Measurements from ENCODE around the gene FOXP1. TPM values are rescaled to one million over a fixed set of nuclear protein-coding genes. Genes with fewer than 3 reads are reported as not detected.

FOXP1 gene
- total RNA-seq, 1 experiment from 2014 or later = 58.4 TPM

DNA sequence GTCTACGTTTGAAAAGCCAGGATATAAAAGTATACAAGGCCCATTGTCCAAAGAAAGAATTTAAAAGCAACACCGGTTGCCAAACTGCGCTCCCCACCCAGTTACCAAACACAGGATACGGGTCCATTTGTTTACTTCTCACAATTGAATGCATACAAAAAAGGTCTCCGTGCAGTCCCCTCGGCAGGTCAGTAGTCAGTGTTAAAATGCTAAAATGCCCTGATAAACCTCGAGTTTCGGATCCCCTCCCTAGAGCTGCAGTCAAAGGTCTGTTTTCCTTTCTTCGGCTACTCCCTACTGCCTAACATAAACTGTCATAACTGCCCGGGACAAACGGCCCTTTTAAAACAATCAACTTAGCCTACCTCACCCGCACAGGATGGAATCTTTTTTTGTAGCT, 534.6 kb downstream of the FOXP1 start:
- Histone ChIP-seq H3K36me3 (ENCODE audit: insufficient read depth, low read length, poor library complexity, severe bottlenecking) (peaks cover 12% of the 10 kb centered on the region), H3K4me3 (ENCODE audit: low read depth, low read length, poor library complexity, severe bottlenecking) (no peak overlapping the region), H3K27me3 (replicated peaks; ENCODE audit: insufficient read depth, low read depth, low read length, poor library complexity) (no peaks in the 10 kb centered on the region), H3K4me1 (ENCODE audit: insufficient read depth, low read length, poor library complexity, severe bottlenecking) (peaks cover 41% of the 10 kb centered on the region), H3K27ac (ENCODE audit: low read depth, low read length, poor library complexity, severe bottlenecking) (no peak overlapping the region), H3K9me3 (ENCODE audit: low read depth, low read length, poor library complexity, severe bottlenecking) (no peaks in the 10 kb centered on the region)
- BruUV-seq (replicated peaks) = no TSS peak
- no peak for DNase-seq (ENCODE audit: low spot score)
- ChIA-PET CTCF (no interaction called here), POLR2A (ENCODE audit: low non-redundant PET) (no interaction called here)
- intact Hi-C loops (cut with micrococcal nuclease; ENCODE audit: unreplicated experiment) = no loop called here
- TF ChIP-seq, protein P1, sequence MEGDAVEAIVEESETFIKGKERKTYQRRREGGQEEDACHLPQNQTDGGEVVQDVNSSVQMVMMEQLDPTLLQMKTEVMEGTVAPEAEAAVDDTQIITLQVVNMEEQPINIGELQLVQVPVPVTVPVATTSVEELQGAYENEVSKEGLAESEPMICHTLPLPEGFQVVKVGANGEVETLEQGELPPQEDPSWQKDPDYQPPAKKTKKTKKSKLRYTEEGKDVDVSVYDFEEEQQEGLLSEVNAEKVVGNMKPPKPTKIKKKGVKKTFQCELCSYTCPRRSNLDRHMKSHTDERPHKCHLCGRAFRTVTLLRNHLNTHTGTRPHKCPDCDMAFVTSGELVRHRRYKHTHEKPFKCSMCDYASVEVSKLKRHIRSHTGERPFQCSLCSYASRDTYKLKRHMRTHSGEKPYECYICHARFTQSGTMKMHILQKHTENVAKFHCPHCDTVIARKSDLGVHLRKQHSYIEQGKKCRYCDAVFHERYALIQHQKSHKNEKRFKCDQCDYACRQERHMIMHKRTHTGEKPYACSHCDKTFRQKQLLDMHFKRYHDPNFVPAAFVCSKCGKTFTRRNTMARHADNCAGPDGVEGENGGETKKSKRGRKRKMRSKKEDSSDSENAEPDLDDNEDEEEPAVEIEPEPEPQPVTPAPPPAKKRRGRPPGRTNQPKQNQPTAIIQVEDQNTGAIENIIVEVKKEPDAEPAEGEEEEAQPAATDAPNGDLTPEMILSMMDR (conservative IDR thresholded peaks at IDR 0.05; ENCODE audit: low read depth, low read length) = no peak
- TF ChIP-seq EZH2 (IDR thresholded peaks at IDR 0.05; ENCODE audit: borderline replicate concordance, low read depth, low read length, poor library complexity, severe bottlenecking) = no peak

DNA sequence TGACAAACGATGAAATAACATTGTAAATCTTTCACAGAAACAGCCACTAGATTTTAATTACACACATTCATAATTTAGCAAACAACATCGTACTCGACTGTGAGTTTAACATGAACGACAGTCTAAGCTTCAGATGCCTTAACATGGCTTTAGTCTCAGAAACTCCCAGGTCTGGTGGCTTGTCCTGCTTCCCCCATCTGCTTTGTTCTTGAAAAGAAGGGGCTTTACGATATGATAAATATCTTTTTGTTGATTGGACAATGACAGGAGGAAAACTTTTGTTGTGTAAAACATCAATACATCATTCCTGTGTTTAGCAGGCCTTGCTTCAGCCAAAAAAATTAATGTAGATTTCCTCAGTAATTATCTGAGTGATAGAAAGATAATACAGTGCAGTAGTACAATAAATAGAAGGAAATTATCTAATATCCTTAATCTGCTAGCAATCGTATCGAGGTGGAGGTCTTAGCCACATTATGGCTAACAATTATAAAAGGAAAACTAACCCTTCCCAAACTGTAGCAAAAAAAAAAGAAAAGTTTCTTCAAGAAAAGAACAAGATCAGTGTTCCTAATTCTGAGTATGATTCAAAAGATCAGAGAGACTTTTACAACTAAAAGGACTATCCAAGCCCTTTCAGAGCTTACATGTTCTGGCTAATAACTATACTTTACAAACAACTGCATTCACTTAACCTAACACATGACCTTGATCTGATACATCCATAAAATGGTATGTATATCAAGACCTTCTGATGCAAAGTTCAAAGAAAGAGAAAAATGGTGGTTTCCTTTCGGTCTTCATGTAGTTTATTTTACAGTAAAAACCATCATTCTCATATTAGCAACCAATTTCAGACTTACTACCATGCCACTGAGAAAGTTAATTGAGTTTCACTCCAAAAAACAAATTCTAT, 535.7 kb downstream of the FOXP1 start:
- Histone ChIP-seq H3K36me3 (ENCODE audit: insufficient read depth, low read length, poor library complexity, severe bottlenecking) (peaks cover 14% of the 10 kb centered on the region), H3K4me1 (ENCODE audit: insufficient read depth, low read length, poor library complexity, severe bottlenecking) (peaks cover 41% of the 10 kb centered on the region), H3K27me3 (replicated peaks; ENCODE audit: insufficient read depth, low read depth, low read length, poor library complexity) (no peaks in the 10 kb centered on the region), H3K4me3 (ENCODE audit: low read depth, low read length, poor library complexity, severe bottlenecking) (no peak overlapping the region), H3K9me3 (ENCODE audit: low read depth, low read length, poor library complexity, severe bottlenecking) (no peaks in the 10 kb centered on the region), H3K27ac (ENCODE audit: low read depth, low read length, poor library complexity, severe bottlenecking) (no peak overlapping the region)
- DNase-seq (ENCODE audit: low spot score) = no peak
- ChIA-PET POLR2A (ENCODE audit: low non-redundant PET) (no interaction called here), CTCF (no interaction called here)
- TF ChIP-seq, protein P1 (conservative IDR thresholded peaks at IDR 0.05; ENCODE audit: low read depth, low read length) = no peak
- no peak for TF ChIP-seq EZH2 (IDR thresholded peaks at IDR 0.05; ENCODE audit: borderline replicate concordance, low read depth, low read length, poor library complexity, severe bottlenecking)
- no TSS peak for BruUV-seq (replicated peaks)
- intact Hi-C loops (cut with micrococcal nuclease; ENCODE audit: unreplicated experiment) = no loop called here

DNA sequence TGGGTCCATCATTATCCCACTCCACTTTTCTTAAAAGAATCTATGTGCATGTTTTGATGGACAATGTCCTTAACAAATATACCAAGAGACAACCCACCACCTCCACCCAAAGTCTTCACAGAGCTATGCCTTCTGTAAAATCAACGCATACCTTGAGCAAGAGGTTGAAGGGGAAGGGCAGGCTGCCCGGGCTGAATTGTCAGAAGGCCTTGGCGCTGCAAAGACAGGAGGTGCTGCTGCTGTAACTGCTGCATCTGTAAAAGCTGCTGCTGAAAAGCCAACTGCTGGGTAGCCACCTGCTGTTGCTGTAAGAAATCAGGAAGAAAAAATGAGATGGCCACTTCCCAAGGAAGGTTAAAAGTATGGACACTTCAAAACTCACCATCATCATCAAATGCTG, 536.7 kb downstream of the FOXP1 start:
- Histone ChIP-seq H3K36me3 (ENCODE audit: insufficient read depth, low read length, poor library complexity, severe bottlenecking) (peaks cover 14% of the 10 kb centered on the region), H3K9me3 (ENCODE audit: low read depth, low read length, poor library complexity, severe bottlenecking) (no peaks in the 10 kb centered on the region), H3K27ac (ENCODE audit: low read depth, low read length, poor library complexity, severe bottlenecking) (no peak overlapping the region), H3K4me1 (ENCODE audit: insufficient read depth, low read length, poor library complexity, severe bottlenecking) (peaks cover 30% of the 10 kb centered on the region), H3K4me3 (ENCODE audit: low read depth, low read length, poor library complexity, severe bottlenecking) (no peak overlapping the region), H3K27me3 (replicated peaks; ENCODE audit: insufficient read depth, low read depth, low read length, poor library complexity) (no peaks in the 10 kb centered on the region)
- intact Hi-C loops (cut with micrococcal nuclease; ENCODE audit: unreplicated experiment) = no loop called here
- BruUV-seq (replicated peaks) = no TSS peak
- ChIA-PET CTCF (interaction anchor here (0.5 kb wide), 1 partner anchor 14 kb away, joined by 4 read pairs; no protein-coding TSS in a partner anchor), POLR2A (ENCODE audit: low non-redundant PET) (no interaction called here)
- TF ChIP-seq, protein P1 (conservative IDR thresholded peaks at IDR 0.05; ENCODE audit: low read depth, low read length) = no peak
- no peak for TF ChIP-seq EZH2 (IDR thresholded peaks at IDR 0.05; ENCODE audit: borderline replicate concordance, low read depth, low read length, poor library complexity, severe bottlenecking)
- DNase-seq (ENCODE audit: low spot score) = no peak
